HG03064 (cell line): ENCODE results near the gene NPC2.

ENCODE experiments used
- ATAC-seq: cut with Tn5 transposase; IDR thresholded peaks from one replicate; pipeline ENCODE4 v1.9.1; 2021; ENCODE audit warnings: low read depth; ENCODE audit not compliant: unreplicated experiment

Gene NPC2

GRCh38 chr14:74519316-74520074 lies 26.4 kb upstream of the NPC2 start:
- ATAC-seq, result no peak

GRCh38 chr14:74518221-74518620 lies 25.1 kb upstream of the NPC2 start:
- ATAC-seq, result no peak

- no peak for ATAC-seq
These were observed 24.6 kb upstream of the NPC2 start for GRCh38 chr14:74517731-74518130.

GRCh38 chr14:74516451-74517160 lies 23.5 kb upstream of the NPC2 start:
- no peak for ATAC-seq

GRCh38 chr14:74515891-74516412 lies 22.8 kb upstream of the NPC2 start:
- no peak for ATAC-seq

- ATAC-seq, result no peak
These were observed 21.4 kb upstream of the NPC2 start for GRCh38 chr14:74514471-74514941.

- no peak for ATAC-seq
These were observed 19.1 kb upstream of the NPC2 start for GRCh38 chr14:74511966-74512830.

- no peak for ATAC-seq
These were observed 17.9 kb upstream of the NPC2 start for GRCh38 chr14:74510959-74511409.

GRCh38 chr14:74510223-74510931 lies 17.3 kb upstream of the NPC2 start:
- no peak for ATAC-seq

GRCh38 chr14:74509587-74510222 lies 16.6 kb upstream of the NPC2 start:
- no peak for ATAC-seq

GRCh38 chr14:74508844-74509428 lies 15.8 kb upstream of the NPC2 start:
- ATAC-seq, result no peak

- ATAC-seq, result no peak
These were observed 15.2 kb upstream of the NPC2 start for GRCh38 chr14:74508292-74508731.

- ATAC-seq, result no peak
These were observed 14.7 kb upstream of the NPC2 start for GRCh38 chr14:74507840-74508239.

- no peak for ATAC-seq
These were observed 14.0 kb upstream of the NPC2 start for GRCh38 chr14:74507085-74507484.

- ATAC-seq, result no peak
These were observed 13.3 kb upstream of the NPC2 start for GRCh38 chr14:74506411-74506851.

GRCh38 chr14:74505831-74506230 lies 12.7 kb upstream of the NPC2 start:
- ATAC-seq, result no peak

- ATAC-seq, result no peak
These were observed 12.0 kb upstream of the NPC2 start for GRCh38 chr14:74504874-74505720.

- ATAC-seq, result no peak
These were observed 11.3 kb upstream of the NPC2 start for GRCh38 chr14:74504412-74504811.
